Hepatic stellate cell (primary cell): ENCODE data around the gene PAGE2.
"Not testable (repeated sequence)": the region's sequence is repeated elsewhere in the genome, so short reads cannot be mapped to it uniquely, and the experiment has no call there.

Source experiments
- DNase-seq: peaks from one replicate; pipeline ENCODE4 v3.0.0; 2011; ENCODE audit warnings: low spot score

The PAGE2 gene

GRCh38 chrX:55123900-55124299 is 35.1 kb downstream of the PAGE2 start:
- DNase-seq = no peak

GRCh38 chrX:55127692-55128091 is 38.9 kb downstream of the PAGE2 start:
- no peak for DNase-seq

- DNase-seq = no peak
These were observed 40.5 kb downstream of the PAGE2 start for GRCh38 chrX:55129361-55129760.

- DNase-seq = no peak
These were observed 41.7 kb downstream of the PAGE2 start for GRCh38 chrX:55130481-55130880.

GRCh38 chrX:55132416-55132815 is 43.6 kb downstream of the PAGE2 start:
- no peak for DNase-seq

- DNase-seq = no peak
These were observed 46.4 kb downstream of the PAGE2 start for GRCh38 chrX:55135171-55135570.

- DNase-seq = not testable (repeated sequence)
These were observed 52.0 kb downstream of the PAGE2 start for GRCh38 chrX:55140800-55141199.
